Coronary artery (tissue), 2 donors: Measurements from ENCODE around the gene MAPK14.

Experiments
- DNase-seq: peaks from one replicate; pipeline ENCODE4 v3.0.0-alpha.2; 2017; ENCODE audit warnings: low spot score
- H3K27ac ChIP-seq, 2 donors: fragments of 200-600 bp; sonication (generic); one replicate each; pipeline ENCODE4 v1.5.1; 2016 to 2019
- H3K4me3 ChIP-seq: fragments of 200-600 bp; sonication (generic); 2 replicates; pipeline ENCODE4 v1.5.1; 2016; ENCODE audit warnings: mild to moderate bottlenecking, moderate library complexity
- CTCF ChIP-seq: fragments of 200-600 bp; sonication (generic); IDR thresholded peaks from one replicate; pipeline ENCODE4 v1.5.1; 2019; ENCODE audit warnings: antibody characterized with exemption

The MAPK14 gene

GRCh38 chr6:36130667-36131510 is 103.3 kb downstream of the MAPK14 start:
- peak overlapping the region; percentile 60 for H3K4me3 ChIP-seq
- no peak for TF ChIP-seq CTCF
- peak overlapping the region in 1 of 2 donors; percentile 26 for H3K27ac ChIP-seq
- no peak for DNase-seq

- peak overlapping the region in 1 of 2 donors; percentile 26 for H3K27ac ChIP-seq
Observed at GRCh38 chr6:36131511-36132245, 104.1 kb downstream of the MAPK14 start.

GRCh38 chr6:36132246-36132895 is 104.8 kb downstream of the MAPK14 start:
- Histone ChIP-seq H3K27ac (no peak overlapping the region), H3K4me3 (no peak overlapping the region)
- DNase-seq, result no peak
- no peak for TF ChIP-seq CTCF

More at GRCh38 chr6:36131511-36132245, 104.1 kb downstream of the MAPK14 start:
- TF ChIP-seq CTCF, result no peak
- no peak for DNase-seq
- H3K4me3 ChIP-seq, result peak overlapping the region; percentile 60

GRCh38 chr6:36133148-36133547 is 105.5 kb downstream of the MAPK14 start:
- TF ChIP-seq CTCF, result no peak
- H3K27ac ChIP-seq, result no peak overlapping the region
- no peak for DNase-seq
- no peak overlapping the region for H3K4me3 ChIP-seq

GRCh38 chr6:36133912-36134311 is 106.3 kb downstream of the MAPK14 start:
- Histone ChIP-seq H3K4me3 (no peak overlapping the region), H3K27ac (no peak overlapping the region)
- no peak for DNase-seq
- TF ChIP-seq CTCF, result no peak

- Histone ChIP-seq H3K27ac (no peak overlapping the region), H3K4me3 (no peak overlapping the region)
- no peak for DNase-seq
- TF ChIP-seq CTCF, result no peak
Observed at GRCh38 chr6:36135053-36135731, 107.6 kb downstream of the MAPK14 start.
